ENCODE data around the gene ZNF697.
"Not testable (repeated sequence)": the region's sequence is repeated elsewhere in the genome, so short reads cannot be mapped to it uniquely, and the experiment has no call there.

- not testable (repeated sequence) for TF ChIP-seq CTCF (IDR thresholded peaks at IDR 0.05; ENCODE audit: insufficient read depth, low read length, poor library complexity, severe bottlenecking); EZH2phosphoT487 (conservative IDR thresholded peaks at IDR 0.05; ENCODE audit: low read length)
Observed at GRCh38 chr1:119608816-119609215, 39.2 kb downstream of the ZNF697 start.

Measured in SU-DHL-6 (cell line).